Smooth muscle cell (in vitro differentiated cells): Measurements from ENCODE around the gene GNAZ. TPM values are rescaled to one million over a fixed set of nuclear protein-coding genes. Genes with fewer than 3 reads are reported as not detected.

Experiments
- DNase-seq: peaks from one replicate; lab custom pipeline; 2025; ENCODE audit not compliant: unreplicated experiment; lab: John Stamatoyannopoulos, UW
- H2AFZ ChIP-seq: fragments of 200-600 bp; sonication (generic); 2 replicates; pipeline ENCODE4 v1.6.0; 2016; ENCODE audit warnings: antibody characterized with exemption, low read depth, mild to moderate bottlenecking
- H3F3A ChIP-seq: fragments of 200-600 bp; sonication (generic); 2 replicates; pipeline ENCODE4 v1.6.0; 2017; ENCODE audit warnings: antibody characterized with exemption, low read depth
- H3K27ac ChIP-seq: fragments of 200-600 bp; sonication (generic); 2 replicates; pipeline ENCODE4 v1.5.1; 2016; ENCODE audit warnings: low read depth, mild to moderate bottlenecking
- H3K27me3 ChIP-seq: fragments of 200-600 bp; sonication (generic); 2 replicates; pipeline ENCODE4 v1.6.1; 2016; ENCODE audit warnings: low read depth, mild to moderate bottlenecking
- H3K36me3 ChIP-seq: fragments of 200-600 bp; sonication (generic); 2 replicates; pipeline ENCODE4 v1.5.1; 2016; ENCODE audit warnings: low read depth
- H3K4me1 ChIP-seq: fragments of 200-600 bp; sonication (generic); 2 replicates; pipeline ENCODE4 v1.5.1; 2016; ENCODE audit warnings: low read depth
- H3K4me2 ChIP-seq: fragments of 200-600 bp; sonication (generic); 2 replicates; pipeline ENCODE4 v1.6.0; 2016; ENCODE audit warnings: mild to moderate bottlenecking
- H3K4me3 ChIP-seq: fragments of 200-600 bp; sonication (generic); 2 replicates; pipeline ENCODE4 v1.5.1; 2016; ENCODE audit warnings: mild to moderate bottlenecking
- H3K79me2 ChIP-seq: fragments of 200-600 bp; sonication (generic); 2 replicates; pipeline ENCODE4 v1.6.0; 2016; ENCODE audit warnings: low read depth, mild to moderate bottlenecking
- H3K9ac ChIP-seq: fragments of 200-600 bp; sonication (generic); 2 replicates; pipeline ENCODE4 v1.6.0; 2016; ENCODE audit warnings: low read depth
- H3K9me3 ChIP-seq: fragments of 200-600 bp; sonication (generic); replicated peaks from 2 replicates; pipeline ENCODE4 v1.5.1; 2016; ENCODE audit warnings: low read depth
- H4K20me1 ChIP-seq: fragments of 200-600 bp; sonication (generic); 2 replicates; pipeline ENCODE4 v1.6.0; 2016; ENCODE audit warnings: low read depth
- WGBS: methylation state at CpG from one replicate; pipeline ENCODE4 v1.1.7; 2016; ENCODE audit warnings: low lambda C conversion rate; 5-methylcytosine and 5-hydroxymethylcytosine counted together
- polyA plus RNA-seq: library from polyadenylated mRNA; unstranded; fragments of >200 nt; fragmentation: Nextera tagmentation; extraction: Ambion mirVana; gene quantifications from 2 replicates; pipeline ENCODE4 v1.2.1, GENCODE V29; 2016
- total RNA-seq: library from RNA; depleted of rRNA; stranded (reverse); fragments of >200 nt; gene quantifications from 2 replicates; pipeline ENCODE4 v1.2.3, GENCODE V29; 2014
- TF ChIP-seq, protein P1 (sequence below): fragments of 200-600 bp; sonication (generic); IDR thresholded peaks from 2 replicates; pipeline ENCODE4 v1.5.1; 2017; ENCODE audit warnings: borderline replicate concordance, mild to moderate bottlenecking, antibody characterized with exemption; ENCODE audit not compliant: insufficient read depth, poor library complexity, severe bottlenecking

The GNAZ gene
- total and polyA plus RNA-seq, 2 experiments from 2014 or later: 0.50 to 1.2 TPM

DNA sequence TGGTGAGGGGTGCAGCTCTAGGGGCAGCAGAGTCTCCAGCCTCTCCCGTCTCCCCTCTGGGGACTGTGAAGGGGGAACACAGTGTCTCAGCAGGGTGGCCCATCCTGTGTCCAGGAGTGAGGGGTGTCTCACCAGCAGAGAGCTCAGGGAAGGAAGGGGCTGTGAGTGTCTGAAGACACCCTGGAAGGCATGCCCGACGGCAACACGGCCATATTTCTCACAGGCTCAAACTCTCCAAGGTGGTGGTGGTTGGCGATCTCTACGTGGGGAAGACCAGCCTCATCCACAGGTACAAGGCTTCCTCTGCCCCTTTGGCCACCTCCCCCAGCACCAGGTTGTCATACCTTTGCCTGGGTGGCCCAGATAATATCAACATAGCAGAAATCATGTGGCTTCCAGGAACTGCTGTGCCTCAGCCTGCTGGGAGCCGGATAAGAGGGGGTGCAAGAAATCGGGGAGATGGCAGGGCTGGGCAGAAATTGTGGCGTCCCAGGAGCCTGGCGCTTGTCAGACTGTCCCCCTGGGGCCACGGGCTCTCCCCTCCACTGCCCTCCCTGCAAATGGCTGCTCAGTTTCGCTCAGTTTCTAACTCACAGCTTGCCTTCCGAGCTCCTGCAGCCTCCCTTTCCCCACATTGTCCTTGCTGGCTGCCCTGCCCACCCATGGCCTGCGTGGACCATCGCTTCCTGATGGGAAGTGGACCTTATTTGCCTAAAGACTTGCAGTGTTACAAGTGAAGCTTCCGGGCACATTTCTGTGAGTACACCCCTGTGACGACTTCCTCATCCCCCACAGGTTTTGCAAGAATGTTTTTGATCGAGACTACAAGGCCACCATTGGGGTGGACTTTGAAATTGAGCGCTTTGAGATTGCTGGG lies 82.2 kb downstream of the GNAZ start:
- H3K27ac ChIP-seq: no peak overlapping the region
- TF ChIP-seq, protein P1, sequence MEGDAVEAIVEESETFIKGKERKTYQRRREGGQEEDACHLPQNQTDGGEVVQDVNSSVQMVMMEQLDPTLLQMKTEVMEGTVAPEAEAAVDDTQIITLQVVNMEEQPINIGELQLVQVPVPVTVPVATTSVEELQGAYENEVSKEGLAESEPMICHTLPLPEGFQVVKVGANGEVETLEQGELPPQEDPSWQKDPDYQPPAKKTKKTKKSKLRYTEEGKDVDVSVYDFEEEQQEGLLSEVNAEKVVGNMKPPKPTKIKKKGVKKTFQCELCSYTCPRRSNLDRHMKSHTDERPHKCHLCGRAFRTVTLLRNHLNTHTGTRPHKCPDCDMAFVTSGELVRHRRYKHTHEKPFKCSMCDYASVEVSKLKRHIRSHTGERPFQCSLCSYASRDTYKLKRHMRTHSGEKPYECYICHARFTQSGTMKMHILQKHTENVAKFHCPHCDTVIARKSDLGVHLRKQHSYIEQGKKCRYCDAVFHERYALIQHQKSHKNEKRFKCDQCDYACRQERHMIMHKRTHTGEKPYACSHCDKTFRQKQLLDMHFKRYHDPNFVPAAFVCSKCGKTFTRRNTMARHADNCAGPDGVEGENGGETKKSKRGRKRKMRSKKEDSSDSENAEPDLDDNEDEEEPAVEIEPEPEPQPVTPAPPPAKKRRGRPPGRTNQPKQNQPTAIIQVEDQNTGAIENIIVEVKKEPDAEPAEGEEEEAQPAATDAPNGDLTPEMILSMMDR: no peak
- no peaks in the 10 kb centered on the region for H3K79me2 ChIP-seq
- no peaks in the 10 kb centered on the region for H4K20me1 ChIP-seq
- H3K9me3 ChIP-seq: no peaks in the 10 kb centered on the region
- H3F3A ChIP-seq: no peaks in the 10 kb centered on the region
- no peaks in the 10 kb centered on the region for H3K27me3 ChIP-seq
- H3K9ac ChIP-seq: no peak overlapping the region
- DNase-seq: no peak
- no peak overlapping the region for H2AFZ ChIP-seq
- no peaks in the 10 kb centered on the region for H3K36me3 ChIP-seq
- H3K4me2 ChIP-seq: no peak overlapping the region
- no peak overlapping the region for H3K4me3 ChIP-seq
- H3K4me1 ChIP-seq: peaks cover 4% of the 10 kb centered on the region
- 93% methylated on average over 19 of the region's 19 CpGs for WGBS

DNA sequence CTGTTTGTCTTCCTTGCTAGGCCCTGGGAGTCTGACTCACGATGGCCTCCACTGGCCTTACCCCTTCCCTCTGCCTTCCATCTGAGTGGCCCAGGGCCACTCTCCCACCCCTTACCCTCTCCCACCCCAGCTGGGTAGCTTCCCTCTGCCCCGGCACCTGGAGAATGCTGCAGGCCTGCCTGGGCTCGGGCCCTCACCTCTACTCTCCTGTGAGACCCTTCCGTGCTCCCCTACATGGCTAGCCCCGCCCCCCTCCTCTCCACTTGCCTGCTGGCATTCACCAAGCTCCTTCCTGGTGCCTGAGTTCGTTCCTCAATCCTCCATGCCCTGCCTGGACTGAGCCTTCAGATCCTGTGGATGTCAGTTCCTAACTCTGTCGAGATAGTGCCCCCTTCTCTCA lies 83.7 kb downstream of the GNAZ start:
- DNase-seq: no peak
- Histone ChIP-seq H3K79me2 (no peaks in the 10 kb centered on the region), H3K27ac (no peak overlapping the region), H3K4me3 (no peak overlapping the region), H3K27me3 (no peaks in the 10 kb centered on the region), H4K20me1 (no peaks in the 10 kb centered on the region), H3K9ac (no peak overlapping the region), H3F3A (no peaks in the 10 kb centered on the region), H3K9me3 (no peaks in the 10 kb centered on the region), H3K4me1 (peaks cover 4% of the 10 kb centered on the region), H2AFZ (no peak overlapping the region), H3K36me3 (no peaks in the 10 kb centered on the region), H3K4me2 (no peak overlapping the region)
- WGBS: 91% methylated on average over 7 of the region's 7 CpGs
- TF ChIP-seq, protein P1: no peak

- 89% methylated on average over 5 of the region's 5 CpGs for WGBS
- DNase-seq: no peak
- Histone ChIP-seq H3K36me3 (no peaks in the 10 kb centered on the region), H3K27me3 (no peaks in the 10 kb centered on the region), H2AFZ (no peak overlapping the region), H3K79me2 (no peaks in the 10 kb centered on the region), H3K9ac (no peak overlapping the region), H3K9me3 (no peaks in the 10 kb centered on the region), H3K4me3 (no peak overlapping the region), H3F3A (no peaks in the 10 kb centered on the region), H3K4me1 (peaks cover 4% of the 10 kb centered on the region), H3K4me2 (no peak overlapping the region), H3K27ac (no peak overlapping the region), H4K20me1 (no peaks in the 10 kb centered on the region)
- TF ChIP-seq, protein P1: no peak
Observed at GRCh38 chr22:23154461-23154860, 84.1 kb downstream of the GNAZ start.

DNA sequence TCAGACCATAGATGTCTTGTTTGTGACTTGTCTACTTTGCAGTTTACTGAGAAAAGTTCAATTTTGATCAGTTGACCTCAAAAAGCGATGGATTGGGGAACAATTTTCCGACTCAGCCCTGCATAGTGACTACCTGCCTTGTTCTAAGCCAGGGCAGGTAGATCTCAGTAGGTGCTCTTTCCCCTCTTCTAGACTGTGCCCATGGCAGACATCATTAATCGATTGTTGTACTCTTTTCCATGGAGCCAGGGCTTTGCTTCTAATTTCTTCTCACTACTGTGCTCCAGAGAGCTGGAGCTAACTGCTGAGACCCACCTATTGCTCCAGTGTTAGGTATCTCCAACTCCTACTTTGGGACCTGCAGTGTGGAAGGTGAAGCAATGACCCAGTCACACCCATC lies 84.8 kb downstream of the GNAZ start:
- Histone ChIP-seq H3K4me1 (peaks cover 4% of the 10 kb centered on the region), H3K4me3 (no peak overlapping the region), H3K27ac (no peak overlapping the region), H3K4me2 (no peak overlapping the region), H4K20me1 (no peaks in the 10 kb centered on the region), H3K79me2 (no peaks in the 10 kb centered on the region), H3K36me3 (no peaks in the 10 kb centered on the region), H3K9ac (no peak overlapping the region), H3K27me3 (no peaks in the 10 kb centered on the region), H2AFZ (no peak overlapping the region), H3F3A (no peaks in the 10 kb centered on the region), H3K9me3 (no peaks in the 10 kb centered on the region)
- TF ChIP-seq, protein P1: no peak
- 97% methylated on average over 3 of the region's 3 CpGs for WGBS
- no peak for DNase-seq
